Esophagus squamous epithelium (tissue), 4 donors: ENCODE data around the gene FGGY.

Experiments
- CTCF ChIP-seq, 6 experiments: fragments of 450-650 bp in 4 of 6; fragments of 200-600 bp in 2 of 6; sonication (generic) in 2 of 6; IDR thresholded peaks; one replicate each; pipeline ENCODE4 v1.5.1; 2016 to 2019; ENCODE audit warnings: antibody characterized with exemption in 6 of 6, mild to moderate bottlenecking in 4 of 6, moderate library complexity in 4 of 6
- POLR2A ChIP-seq, 4 donors: fragments of 450-650 bp; IDR thresholded peaks; one replicate each; pipeline ENCODE4 v1.6.1; 2017; ENCODE audit warnings: antibody characterized with exemption in 4 of 4, mild to moderate bottlenecking in 4 of 4, moderate library complexity in 3 of 4

- TF ChIP-seq CTCF (IDR thresholded peaks at IDR 0.05) (no peak), POLR2A (IDR thresholded peaks at IDR 0.05) (no peak)
Observed at GRCh38 chr1:59288046-59288445, 8.8 kb upstream of the FGGY start.
